GM12891 (cell line): ENCODE results near the gene KRTAP20-1.

Source experiments
- POLR2A ChIP-seq: IDR thresholded peaks from 2 replicates; pipeline ENCODE4 v1.6.1; 2011; ENCODE audit warnings: low read depth, low read length, control low read depth
- POLR2AphosphoS5 ChIP-seq: IDR thresholded peaks from 2 replicates; pipeline ENCODE4 v1.6.1; 2011; ENCODE audit warnings: low read depth, low read length, control low read depth
- TAF1 ChIP-seq: IDR thresholded peaks from 2 replicates; pipeline ENCODE4 v1.6.1; 2011; ENCODE audit warnings: low read depth, low read length, control low read depth

GRCh38 chr21:30605968-30606367 is 10.3 kb upstream of the KRTAP20-1 start:
- TF ChIP-seq POLR2AphosphoS5 (no peak), TAF1 (no peak), POLR2A (no peak)
